ENCODE results near the gene SUFU.

- TF ChIP-seq CTCF (IDR thresholded peaks at IDR 0.05; ENCODE audit: low read depth, low read length) (no peak), EZH2phosphoT487 (IDR thresholded peaks at IDR 0.05; ENCODE audit: low read depth) (no peak)
Measured at GRCh38 chr10:102504976-102505300, 1.2 kb downstream of the SUFU start.
